ENCODE results near the gene WSCD1.

- TF ChIP-seq CTCF (IDR thresholded peaks at IDR 0.05) (no peak), POLR2A (IDR thresholded peaks at IDR 0.05) (no peak)
Observed at GRCh38 chr17:6092903-6093468, 22.8 kb downstream of the WSCD1 start.
